T follicular helper cell (primary cell): Measurements from ENCODE around the gene KCNIP3.
A peak's percentile ranks its signal among the peaks of the same experiment; 100 is the strongest.

Source experiments
- DNase-seq: peaks from one replicate; pipeline ENCODE4 v3.0.0-alpha.2; 2020; ENCODE audit warnings: low read depth

Gene KCNIP3

DNA sequence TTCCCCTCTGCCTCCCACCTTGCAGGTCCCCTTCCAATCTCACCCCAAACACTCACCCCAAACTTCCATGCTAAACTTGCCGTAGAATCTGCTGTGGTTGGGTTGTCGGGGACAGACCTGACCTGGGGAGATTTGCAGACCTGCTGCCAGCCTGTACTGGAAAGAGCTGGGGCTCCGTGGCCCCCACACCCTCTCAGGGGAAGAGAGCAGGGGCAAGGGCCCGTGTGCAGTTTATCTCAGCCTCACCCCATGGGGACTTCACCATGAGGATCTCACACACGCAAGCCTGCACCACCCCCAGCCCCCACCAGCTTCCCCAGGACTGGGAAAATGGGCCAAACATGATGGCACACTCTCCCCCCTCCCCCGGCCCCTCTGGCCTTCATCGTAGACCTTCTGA, 30.7 kb downstream of the KCNIP3 start:
- DNase-seq, result no peak

DNA sequence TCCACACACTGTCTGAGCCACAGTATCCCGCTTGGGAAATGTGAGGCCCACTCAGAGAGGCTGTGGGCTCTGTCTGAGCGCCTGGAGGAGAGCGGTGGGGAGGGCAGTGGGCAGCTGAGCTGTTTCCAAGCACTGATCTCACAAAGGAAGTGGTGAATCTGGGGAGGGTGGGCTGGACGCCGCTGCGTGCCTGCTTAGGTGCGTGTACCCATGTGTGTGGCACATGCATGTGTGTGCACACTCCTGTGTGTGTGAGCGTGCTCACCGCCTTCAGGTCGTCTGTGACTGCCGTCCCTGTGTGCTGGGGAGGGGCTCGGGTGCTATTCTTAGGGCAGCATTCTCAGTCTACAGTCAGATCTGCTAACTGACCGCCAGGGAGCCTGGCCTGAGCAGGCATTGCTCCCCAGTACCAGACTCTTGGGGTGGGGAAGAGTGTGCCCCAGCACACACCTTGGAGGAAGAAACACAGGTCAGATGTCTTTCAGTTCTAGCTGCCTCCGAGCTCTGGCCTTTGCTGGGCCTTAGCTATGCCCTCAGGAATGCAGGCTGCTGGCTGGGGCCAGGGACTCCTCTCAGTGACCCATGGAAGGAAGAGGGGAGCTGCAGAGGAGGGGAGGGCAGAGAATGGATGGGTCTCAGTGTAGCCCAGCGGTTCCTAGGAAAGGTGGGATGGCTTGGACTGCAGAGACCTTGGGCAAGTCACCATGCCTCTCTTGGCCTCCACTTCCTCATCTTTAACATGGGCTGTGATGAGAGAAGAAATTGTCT, 31.4 kb downstream of the KCNIP3 start:
- DNase-seq, result no peak

DNA sequence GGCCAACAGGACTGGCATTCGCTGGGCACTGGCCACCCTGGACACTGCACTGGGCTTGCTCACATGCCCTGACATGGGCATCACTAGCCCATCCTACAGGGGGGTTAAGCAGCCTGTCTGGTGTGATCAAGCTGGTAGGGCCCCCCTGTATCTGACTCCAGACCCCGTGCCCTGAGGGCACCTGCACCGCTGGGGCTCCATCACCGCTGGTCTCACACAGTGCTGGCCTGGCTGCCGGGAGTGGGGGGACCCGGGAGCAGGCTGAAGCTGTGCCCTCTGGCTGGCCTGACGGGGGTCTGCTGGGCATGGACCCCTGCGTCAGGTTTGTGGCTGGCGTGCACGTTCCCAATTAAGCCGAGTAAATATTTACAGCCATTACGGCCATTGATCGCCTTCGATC, 32.3 kb downstream of the KCNIP3 start:
- DNase-seq, result no peak

- no peak for DNase-seq
These were observed 33.0 kb downstream of the KCNIP3 start for GRCh38 chr2:95329891-95330793.

DNA sequence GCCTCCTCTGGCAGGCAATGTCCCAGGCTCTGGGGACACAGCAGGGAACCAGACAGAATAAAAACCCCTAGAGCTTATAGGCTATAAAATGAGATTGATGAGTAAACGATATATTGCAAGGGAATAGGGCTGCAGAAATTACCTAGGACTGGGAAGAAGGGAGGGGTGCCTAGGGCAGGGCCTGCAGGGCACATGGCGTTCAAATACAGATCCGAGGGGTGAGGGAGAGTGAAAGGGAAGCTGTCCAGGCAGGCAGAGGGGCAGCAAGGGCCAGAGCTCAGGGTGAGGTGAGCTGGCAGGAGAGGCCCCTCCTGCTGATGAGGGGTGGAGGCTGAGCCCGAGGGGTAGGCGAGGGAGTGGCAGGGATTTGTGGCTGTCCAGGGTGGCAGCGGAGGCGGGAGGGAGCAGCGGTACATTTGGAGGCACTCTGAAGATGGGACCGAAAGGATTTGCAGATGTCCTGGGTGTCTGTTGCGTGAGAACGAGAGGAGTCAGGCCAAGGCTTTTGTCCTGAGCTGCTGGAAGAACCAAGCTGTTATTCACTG, 33.7 kb downstream of the KCNIP3 start:
- no peak for DNase-seq

DNA sequence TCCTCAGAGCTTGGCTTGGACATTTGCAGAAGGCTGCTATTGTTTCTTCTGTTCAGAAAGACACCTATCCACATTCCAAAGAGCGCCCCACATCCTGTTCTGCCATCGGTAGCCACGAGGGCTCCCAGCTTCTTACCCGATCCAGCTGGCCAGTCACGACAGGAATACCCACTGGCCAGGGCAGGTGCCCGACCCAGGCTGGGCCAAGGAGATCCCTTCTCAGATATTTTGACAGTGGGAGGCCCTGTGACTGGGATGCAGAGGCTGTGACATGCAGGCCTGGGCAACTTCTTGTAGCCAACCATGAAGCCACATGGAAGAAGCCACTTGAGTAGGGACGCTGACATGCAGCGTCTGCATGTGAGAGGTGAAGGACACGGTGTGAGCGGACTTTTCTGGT, 34.5 kb downstream of the KCNIP3 start:
- DNase-seq, result no peak

GRCh38 chr2:95332036-95332435, 34.9 kb downstream of the KCNIP3 start:
- DNase-seq, result no peak

- DNase-seq, result no peak
These were observed 35.9 kb downstream of the KCNIP3 start for GRCh38 chr2:95333056-95333455.

DNA sequence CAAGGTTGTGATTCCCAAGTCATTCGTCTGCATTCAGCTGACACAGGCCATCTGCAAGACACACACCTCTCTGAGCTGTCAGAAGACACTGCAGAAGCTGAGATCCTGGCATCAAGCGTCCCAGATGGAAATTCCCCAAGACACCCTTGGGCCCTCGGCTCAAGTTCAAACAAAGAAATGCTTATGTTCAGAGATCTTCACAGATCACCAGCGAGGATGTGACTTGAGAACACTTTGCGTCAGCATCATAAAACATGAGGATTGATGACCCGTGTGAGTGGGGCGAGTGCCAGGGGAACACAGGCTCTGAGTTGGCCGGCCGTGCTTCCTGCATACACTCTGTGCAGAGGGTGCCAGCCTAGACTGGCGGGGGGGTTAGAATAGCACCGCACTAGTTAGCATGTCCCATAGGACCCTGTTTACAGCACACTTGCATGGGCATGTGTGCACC, 36.8 kb downstream of the KCNIP3 start:
- DNase-seq, result no peak

GRCh38 chr2:95334916-95335641, 37.9 kb downstream of the KCNIP3 start:
- DNase-seq, result no peak

GRCh38 chr2:95336406-95336805, 39.3 kb downstream of the KCNIP3 start:
- DNase-seq, result no peak

- no peak for DNase-seq
These were observed 40.7 kb downstream of the KCNIP3 start for GRCh38 chr2:95337829-95338228.

- DNase-seq, result no peak
These were observed 45.6 kb downstream of the KCNIP3 start for GRCh38 chr2:95342556-95343320.

- no peak for DNase-seq
These were observed 46.5 kb downstream of the KCNIP3 start for GRCh38 chr2:95343429-95344214.

DNA sequence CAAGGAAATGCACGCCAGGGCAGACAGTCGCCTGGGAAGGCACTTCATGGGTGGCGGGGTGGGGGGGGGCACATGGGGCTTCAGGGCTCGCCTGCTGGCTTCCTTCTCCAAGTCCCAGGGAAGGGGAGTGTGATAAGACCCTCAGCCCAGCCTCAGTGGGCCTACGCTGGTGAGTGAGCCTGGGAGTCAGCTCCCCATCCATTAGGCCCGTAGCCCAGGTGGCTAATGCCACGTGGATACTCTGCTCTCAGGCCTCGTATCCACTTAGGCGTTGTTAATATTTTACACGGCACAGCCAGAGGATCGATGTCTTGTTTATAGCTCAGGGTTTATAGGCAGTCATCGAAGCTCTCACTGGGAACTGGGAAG, 47.1 kb downstream of the KCNIP3 start:
- no peak for DNase-seq

DNA sequence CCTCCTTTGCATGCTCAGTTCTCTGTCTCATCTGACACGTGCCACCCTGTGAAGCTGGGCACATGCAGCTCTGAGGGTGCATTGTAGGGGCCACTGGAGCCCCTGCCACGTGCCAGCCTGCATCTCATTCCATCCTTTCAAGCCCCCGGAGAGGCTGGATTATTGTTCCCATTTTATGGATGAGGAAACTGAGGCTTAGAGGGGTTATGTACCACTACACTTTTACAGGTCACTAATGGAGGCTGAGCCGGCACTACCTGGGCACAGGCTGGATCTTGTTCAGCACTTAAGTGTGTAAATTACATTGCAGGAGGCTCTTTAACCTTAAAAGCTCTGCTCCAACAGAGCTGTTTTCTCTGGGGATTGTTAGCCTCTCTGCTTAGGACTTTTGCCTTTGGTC, 47.5 kb downstream of the KCNIP3 start:
- no peak for DNase-seq

DNA sequence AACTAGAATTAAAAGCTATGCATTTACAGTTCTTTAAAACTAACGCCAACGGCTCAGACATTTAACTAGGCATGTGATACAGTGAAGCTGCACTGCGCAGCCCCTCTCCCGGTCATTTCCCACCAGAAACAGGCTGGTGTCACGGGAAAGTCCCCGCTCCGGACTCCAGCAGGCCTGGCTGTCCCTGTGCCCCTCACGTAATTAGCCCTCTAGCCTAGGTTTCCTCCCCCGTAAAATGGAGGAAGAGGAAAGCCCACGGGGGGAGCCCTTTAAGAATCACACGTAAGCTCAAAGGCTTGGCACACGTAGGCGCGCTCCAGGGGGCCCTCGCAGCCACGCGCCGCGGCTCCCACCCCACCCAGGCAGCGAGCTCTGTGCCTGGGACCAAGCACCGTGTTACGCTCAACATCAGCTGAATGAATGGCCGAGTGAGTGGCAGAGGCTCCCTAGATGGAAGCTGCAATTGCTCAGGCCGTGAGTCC, 48.0 kb downstream of the KCNIP3 start:
- DNase-seq, result no peak

GRCh38 chr2:95345563-95346230, 48.5 kb downstream of the KCNIP3 start:
- peak; percentile 16 for DNase-seq

- no peak for DNase-seq
These were observed 49.1 kb downstream of the KCNIP3 start for GRCh38 chr2:95346231-95346737.
